GM19455 (cell line): Measurements from ENCODE around the gene NKX3-2.
"Not testable (repeated sequence)": the region's sequence is repeated elsewhere in the genome, so short reads cannot be mapped to it uniquely, and the experiment has no call there.

Experiments
- ATAC-seq: cut with Tn5 transposase; IDR thresholded peaks from one replicate; pipeline ENCODE4 v1.9.1; 2021; ENCODE audit not compliant: unreplicated experiment

Gene NKX3-2

DNA sequence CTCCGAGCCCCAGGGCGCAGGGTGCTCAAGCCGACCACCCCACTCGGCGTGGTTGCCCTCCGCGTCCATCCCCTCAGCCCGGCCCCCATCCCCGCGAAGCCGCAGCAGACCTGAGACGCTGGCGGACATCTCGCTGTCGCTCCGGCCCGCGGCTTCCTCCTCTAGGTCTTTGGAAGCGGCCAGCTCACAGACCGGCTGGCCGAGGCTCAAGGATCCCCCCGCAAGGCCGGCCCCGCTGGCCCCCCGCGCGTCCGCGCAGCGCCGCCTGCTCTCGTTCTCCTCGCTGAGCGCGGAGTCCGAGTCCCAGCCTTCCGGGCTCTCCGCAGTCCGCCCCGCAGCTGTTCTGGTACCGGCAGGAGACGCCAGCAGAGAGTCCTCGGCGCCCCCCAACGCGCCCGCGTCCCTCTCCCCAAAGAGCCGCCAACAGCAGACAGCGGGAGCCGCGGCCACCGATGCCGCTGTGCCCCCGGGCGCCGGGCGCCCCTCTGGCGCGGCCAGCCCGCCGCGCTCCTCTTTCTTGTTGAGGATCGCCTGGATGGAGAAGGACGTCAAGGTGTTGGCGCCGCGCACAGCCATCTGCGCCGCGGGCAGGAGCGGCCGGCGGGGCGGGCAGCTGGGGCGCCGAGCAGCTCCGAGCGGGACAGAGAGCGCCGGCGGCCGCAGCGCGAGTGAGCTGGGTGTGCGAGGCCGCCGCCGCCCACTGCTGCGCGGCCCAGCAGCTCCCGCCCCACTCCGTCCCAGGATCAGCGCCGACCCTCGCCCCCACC is at the start of gene NKX3-2:
NKX3-2 (minus strand) TSS at position 670 of the 767 bp plus-strand sequence; CDS start at position 576, 94 bp downstream.
- ATAC-seq = no peak

DNA sequence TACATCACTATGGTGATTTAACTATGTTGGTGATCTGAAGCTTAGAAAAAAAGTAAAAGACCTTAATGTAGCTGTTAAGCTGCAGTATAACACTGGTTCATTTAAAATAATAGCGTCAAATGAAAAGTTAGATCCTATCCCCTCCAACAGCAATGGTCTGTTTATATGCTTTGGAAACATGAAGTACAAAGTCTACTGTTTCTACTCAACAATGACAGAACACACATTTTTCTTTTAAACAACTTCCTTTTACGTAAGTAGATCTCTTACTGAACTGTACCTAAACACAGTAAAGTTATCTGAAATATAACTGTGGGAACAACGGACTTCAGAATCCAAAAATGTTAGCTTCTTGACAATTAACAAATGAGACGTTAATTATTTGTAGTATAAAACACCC is 47.9 kb upstream of the NKX3-2 start:
- no peak for ATAC-seq

DNA sequence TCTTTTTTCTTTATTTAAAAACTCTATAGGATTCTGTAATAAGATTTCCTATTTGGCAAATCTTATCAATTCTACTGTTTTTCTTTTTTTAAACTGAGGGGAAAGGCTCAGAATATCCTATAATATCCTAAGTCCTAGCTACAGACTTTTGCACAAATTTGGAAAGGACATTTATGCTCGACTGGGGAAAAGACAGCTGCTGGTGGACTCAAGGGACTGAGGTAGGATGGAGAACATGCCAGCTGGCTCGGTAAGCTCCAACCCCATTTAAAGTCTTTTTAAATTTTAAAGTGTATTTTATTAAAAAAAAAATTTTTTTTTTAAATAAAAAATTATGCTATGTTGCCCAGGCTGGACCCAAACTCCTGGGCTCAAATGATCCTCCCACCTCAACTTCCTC is 46.5 kb upstream of the NKX3-2 start:
- no peak for ATAC-seq

DNA sequence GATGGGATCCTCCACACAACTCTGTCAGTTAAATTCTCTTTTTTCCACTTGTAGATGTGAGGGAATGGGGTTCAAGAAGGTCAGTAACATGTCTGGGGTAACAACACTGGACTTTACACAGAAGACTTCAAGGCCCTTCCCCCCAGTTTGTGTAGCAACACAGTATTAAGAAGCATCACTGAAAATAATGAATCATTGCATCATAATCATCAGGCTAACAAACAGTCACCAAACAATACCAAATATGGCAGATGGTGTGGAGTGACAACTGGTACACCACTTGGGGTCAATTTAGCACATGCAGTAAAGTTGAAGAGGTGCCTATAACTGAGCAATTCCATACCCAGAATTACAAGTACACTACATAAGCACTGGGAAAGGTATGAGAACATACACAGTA is 44.6 kb upstream of the NKX3-2 start:
- ATAC-seq = no peak

DNA sequence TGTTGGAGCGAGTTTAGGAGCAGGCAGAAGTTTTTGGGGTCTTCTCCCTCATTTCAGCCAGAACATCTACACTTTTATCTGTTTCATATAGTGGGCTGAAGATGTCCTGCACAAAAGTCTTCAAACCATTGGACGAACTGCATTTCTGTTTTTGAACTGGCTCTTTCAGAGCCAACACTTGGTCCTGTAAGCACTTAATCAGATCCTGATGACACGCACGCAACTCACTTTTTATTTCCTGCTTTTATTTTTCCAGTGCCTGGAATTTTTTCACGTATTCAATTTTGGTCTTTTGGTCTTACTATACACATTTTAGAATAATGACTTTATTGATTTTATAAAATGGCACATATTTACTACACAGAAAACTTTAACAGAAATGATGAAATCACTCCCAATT is 40.2 kb upstream of the NKX3-2 start:
- ATAC-seq = no peak

DNA sequence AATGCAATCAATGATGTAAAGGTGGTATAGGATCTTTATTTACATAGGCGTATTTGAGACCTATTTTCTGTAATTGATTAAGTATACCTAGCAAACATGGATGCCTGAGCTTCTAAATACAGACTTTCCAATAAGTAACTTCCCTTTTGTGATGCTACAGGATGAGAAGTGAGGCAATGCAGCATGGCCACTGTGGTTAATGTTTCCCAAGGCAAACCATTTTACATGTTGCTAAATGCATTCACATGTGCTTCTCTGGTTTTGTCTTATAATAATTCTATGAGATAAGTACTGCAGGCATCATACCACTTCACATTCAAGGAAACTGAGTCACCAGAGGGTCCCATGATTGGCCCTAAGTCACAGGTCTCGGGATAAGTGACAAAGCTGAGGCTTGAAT is 35.7 kb upstream of the NKX3-2 start:
- ATAC-seq = no peak

DNA sequence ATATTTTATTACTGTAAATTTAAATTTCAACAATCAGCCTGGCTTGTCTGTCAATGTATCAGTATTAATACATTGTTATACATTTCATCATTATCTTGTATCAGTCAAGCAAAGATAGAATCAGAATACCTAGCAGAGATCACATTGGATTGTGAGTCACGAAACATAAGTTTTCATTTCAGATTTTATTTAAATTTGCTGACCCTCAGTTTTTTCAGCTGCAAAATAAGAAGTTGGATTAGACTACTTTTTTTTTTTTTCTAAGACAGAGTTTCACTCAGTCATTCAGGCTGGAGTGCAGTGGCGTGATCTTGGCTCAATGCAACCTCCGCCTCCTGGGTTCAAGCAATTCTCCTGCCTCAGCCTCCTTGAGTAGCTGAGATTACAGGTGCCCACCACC is 33.4 kb upstream of the NKX3-2 start:
- ATAC-seq = no peak

DNA sequence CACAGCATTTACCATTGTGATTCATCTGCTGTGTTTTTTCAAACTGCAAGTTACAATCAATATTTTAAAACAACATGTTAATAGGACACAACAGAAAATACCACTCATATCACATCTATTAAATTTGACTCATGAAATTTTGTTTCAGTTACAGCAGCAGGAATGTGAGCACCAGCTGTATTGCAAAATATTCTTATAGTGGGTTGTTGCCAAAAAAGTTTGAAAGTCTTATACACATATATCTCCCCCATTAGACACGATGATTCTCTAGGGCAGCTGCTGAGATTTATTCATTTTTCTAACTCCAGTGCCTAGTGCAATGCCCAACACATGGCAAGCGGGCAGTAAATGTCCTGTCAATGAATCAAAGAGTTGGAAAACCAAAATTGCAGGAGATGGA is 26.6 kb upstream of the NKX3-2 start:
- no peak for ATAC-seq

DNA sequence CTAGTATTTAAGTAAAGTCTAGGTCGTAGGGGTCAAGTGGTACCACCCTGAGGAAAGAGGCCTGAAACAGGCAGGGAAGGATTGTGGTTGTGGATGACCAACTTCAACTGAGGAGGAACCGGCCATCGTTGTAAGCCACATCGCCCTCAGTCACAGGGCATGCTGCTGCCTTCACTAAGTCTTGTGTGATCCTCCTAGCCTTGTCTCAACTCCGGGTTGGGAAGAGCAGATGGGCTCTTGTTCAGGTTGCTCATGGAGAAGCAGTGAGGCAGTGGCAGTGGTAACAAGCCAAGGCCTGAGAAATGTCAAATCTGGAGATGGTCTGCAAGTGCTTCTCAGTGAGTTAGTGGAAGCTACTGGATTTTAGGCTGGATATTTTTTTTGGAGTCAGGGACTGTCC is 22.8 kb upstream of the NKX3-2 start:
- ATAC-seq = no peak

DNA sequence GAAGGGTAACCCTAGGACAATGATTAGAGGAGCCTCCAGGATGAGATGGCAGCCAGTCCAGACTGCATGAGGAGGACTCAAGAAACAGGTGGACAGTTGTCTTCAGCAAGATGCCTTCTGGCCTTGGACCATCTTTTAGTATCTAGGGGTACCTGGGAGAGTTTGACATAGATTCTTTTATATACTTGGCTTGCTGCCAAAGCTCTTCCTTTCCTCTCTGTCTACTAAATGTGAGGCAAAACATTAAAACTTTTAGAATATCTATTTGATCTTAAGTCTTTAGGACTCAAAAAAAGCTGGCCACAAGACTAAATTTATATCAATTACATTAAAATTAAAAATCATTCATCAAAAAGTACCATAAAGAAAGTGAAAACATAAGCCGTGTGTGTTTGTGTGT is 18.6 kb upstream of the NKX3-2 start:
- no peak for ATAC-seq

DNA sequence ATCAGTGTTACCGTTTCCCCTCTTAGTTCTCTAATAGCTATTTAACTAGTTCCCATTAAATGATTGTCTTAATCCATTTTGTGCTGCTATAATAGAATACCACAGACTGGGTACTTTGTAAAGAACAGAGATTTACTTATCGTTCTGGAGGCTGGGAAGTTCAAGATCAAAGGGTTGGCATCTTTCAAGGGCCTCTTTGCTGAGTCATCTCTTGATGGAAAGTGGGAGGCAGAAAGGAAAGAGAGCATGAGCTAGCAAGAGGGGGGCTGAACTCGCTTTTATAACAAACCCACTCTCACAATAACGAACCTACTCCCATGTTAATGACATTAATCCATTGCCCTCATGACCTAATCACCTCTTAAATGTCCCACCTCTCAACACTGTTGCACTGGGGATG is 17.4 kb upstream of the NKX3-2 start:
- no peak for ATAC-seq

DNA sequence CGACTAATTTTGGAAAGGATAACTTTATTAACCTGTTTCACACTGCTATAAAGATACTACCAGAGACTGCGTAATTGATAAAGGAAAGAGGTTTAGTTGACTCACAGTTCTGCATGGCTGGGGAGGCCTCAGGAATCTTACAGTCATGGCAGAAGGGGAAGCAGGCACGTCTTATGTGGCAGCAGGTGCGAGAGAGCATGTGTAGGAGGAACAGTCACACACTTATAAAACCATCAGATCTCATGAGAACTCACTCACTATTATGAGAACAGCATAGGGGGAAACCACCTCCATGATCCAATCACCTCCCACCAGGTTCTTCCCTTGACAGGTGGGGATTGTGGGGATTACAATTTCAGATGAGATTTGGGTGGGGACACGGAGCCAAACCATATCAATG is 15.8 kb upstream of the NKX3-2 start:
- not testable (repeated sequence) for ATAC-seq

DNA sequence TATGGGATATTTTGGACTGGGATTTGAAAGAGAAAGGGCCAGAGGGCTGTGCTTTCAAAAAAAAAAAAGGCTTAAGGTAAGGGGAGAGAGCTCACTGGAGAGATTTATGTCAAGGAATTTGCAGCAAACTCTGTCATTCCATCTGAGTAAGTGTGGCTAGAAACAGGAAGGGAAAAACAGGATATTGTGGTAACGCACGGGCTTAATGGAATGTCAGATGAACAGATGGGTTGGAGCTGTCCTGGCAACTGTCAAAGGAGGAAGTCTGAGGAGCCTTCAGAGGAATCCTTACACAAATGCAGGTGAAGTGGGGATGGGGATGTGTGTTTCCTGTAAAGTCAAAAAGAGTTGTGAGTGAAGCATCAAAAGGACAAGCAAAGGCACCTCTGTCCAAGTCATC is 15.1 kb upstream of the NKX3-2 start:
- no peak for ATAC-seq

DNA sequence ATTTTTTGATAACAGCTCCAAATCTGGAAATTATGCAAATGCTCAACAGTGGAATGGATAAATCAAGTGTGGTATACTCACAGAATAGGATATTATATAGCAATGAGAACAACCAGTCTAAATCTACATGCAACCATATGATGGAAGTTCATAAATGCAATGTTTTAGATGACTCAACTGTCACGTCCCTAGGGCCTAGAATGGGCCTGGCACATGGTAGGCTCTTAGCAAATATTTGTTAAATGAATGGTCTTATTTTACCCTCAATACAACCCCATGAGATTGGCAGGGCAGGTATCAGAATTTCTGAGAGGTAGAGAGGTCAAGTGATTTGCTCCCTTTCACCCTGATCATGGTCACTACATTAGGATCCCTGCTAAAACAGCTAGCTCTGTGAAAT is 14.6 kb upstream of the NKX3-2 start:
- no peak for ATAC-seq

DNA sequence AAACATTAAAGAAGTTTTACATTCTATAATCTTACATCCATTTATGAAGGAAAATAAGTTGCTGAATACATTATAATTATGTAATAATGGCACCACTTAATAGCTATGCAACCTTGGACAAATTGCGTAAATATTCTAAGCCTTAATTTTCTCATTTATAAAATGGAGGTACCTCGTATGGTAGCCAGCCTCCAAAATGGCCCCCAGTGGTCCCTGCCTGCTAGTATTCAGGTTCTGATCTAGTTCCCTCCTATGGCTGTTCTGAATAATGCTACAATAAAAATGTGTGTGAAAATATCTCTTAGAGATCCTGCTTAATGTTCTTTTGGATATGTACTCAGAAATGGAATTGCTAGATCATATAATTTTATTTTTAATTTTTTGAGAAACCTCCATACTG is 11.0 kb upstream of the NKX3-2 start:
- no peak for ATAC-seq

DNA sequence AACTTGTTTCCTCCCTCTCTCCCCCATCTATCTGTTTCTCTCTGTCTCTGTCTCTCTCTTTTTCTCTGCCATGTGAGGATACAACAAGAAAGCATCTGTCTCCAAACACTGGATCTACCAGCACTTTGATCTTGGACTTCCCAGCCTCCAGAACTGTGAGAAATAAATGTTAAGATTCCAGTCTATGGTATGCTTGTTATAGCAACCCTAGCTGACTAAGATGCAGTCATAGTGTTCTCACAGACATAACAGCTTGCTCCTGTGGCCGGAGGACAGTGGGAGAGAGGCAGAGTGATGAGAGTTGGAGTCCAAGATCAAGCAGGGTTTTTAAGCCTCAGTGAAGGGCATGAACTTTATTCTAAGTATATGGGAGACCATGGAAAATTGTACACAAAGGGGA is 8.8 kb upstream of the NKX3-2 start:
- no peak for ATAC-seq

DNA sequence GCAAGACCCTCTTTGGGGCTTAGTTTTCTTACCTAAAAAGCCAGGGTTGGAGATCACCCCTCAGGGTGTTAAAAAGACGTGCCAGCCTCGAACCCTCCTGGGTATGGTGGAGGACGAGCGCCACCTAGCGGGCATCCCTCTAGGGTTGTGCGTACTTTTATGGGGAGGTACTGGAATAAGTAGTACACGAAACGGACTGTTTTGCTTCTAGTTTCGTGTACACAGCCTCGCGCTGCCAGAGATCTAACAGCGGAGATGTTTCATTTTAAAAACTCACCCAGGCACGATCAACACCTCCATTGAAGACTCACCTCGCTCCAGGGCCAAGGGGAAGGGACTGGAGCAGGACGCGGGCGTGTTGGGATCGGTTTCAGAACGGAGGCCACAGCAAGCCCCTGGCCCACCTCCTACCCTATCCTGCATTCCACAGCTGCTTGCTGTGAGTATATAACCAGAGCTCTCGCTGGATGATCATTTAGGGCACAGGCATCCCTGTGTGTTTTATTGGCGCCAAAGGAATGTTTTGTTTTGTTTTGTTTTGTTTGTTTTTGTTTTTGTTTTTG is 4.8 kb upstream of the NKX3-2 start:
- ATAC-seq = peak; percentile 78

DNA sequence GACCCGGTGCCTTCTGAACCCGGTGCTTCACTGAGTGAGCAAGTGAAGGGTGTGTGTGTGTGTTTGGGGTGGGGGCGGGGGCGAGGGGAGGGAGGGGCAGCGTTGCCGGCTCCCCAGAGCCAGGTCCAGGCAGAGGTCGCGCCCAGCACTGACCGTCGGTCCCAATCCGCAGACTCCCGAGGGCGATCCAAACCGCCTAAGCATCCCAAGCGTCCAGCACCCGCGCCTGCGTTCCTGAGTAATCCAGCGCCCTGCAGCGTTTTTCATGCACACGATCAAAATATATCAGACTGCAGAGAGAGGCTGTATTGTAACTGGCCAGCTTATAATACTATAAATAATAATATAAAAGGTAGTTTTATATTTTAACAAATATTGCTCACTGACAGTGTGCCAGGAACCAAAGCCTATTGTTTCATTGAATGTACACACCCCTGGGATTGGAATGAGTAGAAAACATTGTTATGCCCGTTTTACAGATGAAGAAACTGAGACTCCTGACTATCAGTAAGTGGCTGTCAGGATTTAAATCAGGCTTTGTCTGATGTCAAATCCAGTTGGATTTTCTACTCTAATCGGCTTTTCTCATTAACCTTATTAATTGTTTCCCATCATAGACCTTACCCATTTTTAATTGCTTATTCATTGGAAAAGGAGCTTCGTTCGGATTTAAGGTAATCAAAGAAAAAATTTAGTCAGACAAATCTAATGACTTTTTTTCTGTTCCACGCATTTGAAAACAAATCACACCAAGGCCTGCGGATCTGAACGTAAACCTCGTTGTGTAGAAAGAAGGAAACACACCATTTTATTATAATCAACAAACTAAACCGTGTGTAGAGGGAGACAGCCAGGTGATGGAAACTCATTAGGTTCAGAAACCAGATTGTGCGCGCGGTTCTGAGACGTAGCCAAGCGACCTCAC is 4.0 kb upstream of the NKX3-2 start:
- peak; percentile 6 for ATAC-seq

DNA sequence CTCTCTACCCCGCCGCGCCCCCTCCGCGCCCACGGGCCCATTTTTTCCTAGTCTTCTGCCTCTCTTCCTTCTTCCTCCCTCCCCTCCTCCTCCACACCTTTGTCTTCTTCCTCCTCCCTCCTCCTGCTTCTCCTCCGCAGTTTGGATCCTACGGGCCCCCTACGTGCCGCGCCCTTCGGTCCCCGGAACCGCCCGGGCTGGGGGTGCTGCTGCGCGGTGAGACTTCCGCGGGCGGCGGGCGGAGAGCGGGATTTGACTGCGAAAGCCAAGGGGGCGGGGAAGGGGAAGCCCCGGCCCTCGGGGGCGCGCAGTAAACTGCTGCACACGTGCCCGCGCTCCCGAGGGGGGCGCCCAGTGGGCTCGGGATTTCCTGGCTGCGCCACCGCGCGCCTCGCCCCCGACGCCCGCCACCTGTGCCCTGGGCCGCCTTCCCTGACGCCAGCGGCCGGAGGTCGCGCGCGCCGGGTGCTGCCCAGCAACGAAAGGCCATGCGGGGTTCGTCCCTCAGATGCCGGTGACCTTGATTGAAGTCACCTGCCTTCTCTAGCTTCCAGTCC is 3.3 kb upstream of the NKX3-2 start:
- no peak for ATAC-seq

DNA sequence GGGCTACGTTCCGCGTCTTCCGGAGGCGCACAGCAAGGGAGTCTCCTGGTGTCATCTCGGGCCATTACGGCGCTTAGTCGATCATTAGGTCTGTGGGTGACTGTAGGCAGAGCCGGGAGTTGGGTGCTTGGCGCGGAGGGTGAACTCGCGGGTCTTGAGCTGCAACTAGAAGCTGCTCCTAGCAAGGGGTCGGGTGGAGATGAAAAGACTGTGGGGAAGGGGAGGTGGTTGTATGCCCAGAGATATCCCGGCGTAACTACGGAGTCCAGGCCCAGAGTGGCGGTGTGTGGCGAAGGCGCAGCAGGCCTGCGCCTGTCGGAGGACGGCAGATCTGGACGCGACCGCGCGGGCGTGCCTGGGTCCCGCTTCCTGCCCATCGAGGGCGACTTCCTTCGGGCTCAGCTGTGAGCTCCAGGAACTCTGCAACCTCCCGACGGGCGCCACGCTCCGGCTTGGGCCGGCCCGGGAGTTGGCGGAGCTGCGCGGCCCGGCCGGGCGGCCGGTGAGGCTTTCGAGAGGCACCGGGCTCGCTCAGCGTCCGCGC is 2.7 kb upstream of the NKX3-2 start:
- no peak for ATAC-seq
